ENCODE data around the gene UNC5A. TPM values are rescaled to one million over a fixed set of nuclear protein-coding genes. Genes with fewer than 3 reads are reported as not detected.

UNC5A gene
- total RNA-seq, 1 experiment from 2014 or later, result not detected

DNA sequence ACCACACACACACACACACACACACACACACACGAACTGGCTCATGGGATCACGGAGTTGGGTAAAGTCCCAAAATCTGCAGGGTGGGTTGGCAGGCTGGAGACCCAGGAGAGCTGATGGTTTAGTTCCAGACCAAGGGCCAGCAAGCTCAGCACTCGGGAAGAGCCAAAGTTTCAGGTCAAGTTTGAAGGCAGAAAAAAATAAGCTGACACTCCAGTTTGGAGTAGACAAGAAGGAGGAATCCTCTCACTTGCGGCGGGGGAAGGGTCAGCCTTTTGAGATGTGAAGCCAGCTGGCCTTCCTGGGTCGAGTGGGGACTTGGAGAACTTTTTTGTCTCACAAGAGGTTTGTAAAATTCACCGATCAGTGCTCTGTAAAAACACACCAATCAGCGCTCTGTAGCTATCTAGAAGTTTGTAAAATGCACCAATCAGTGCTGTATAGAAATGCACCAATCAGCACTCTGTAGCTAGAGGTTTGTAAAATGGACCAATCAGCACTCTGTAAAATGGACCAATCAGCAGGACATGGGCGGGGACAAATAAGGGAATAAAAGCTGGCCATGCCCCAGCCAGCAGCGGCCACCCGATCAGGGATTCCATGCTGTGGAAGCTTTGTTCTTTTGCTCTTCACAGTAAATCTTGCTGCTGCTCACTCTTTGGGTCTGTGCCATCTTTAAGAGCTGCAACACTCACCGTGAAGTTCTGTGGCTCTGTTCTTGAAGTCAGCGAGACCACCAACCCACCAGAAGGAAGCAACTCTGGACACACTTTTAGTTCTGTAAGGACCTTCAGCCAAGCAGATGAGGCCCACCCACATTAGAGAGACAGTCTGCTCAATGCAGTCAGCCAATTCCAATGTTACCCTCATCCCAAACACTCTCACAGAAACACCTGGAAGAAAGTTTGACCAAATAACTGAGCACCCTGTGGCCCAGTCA lies 37.8 kb upstream of the UNC5A start:
- no peaks in the 10 kb centered on the region for H4K20me1 ChIP-seq (ENCODE audit: insufficient read depth, low read depth, low read length)
- no peak overlapping the region for H3K4me2 ChIP-seq (ENCODE audit: low read depth, low read length, poor library complexity, severe bottlenecking)
- no peaks in the 10 kb centered on the region for H3K4me1 ChIP-seq (ENCODE audit: low read length)
- no peak overlapping the region for H3K4me3 ChIP-seq (ENCODE audit: low read length)
- H3K9ac ChIP-seq (ENCODE audit: low read length), result no peak overlapping the region
- no peaks in the 10 kb centered on the region for H3K79me2 ChIP-seq (ENCODE audit: low read length)
- H3K9me3 ChIP-seq (ENCODE audit: low read length), result no peaks in the 10 kb centered on the region
- H3K27me3 ChIP-seq (ENCODE audit: low read length), result no peaks in the 10 kb centered on the region
- H3K27ac ChIP-seq (ENCODE audit: low read length), result no peak overlapping the region
- DNase-seq, result no peak
- H3K36me3 ChIP-seq (ENCODE audit: insufficient read depth, low read length), result no peaks in the 10 kb centered on the region
- no peak overlapping the region for H2AFZ ChIP-seq (ENCODE audit: low read length)
- no peaks in the 10 kb centered on the region for H3K9me2 ChIP-seq (replicated peaks; ENCODE audit: insufficient read depth, low read length)

DNA sequence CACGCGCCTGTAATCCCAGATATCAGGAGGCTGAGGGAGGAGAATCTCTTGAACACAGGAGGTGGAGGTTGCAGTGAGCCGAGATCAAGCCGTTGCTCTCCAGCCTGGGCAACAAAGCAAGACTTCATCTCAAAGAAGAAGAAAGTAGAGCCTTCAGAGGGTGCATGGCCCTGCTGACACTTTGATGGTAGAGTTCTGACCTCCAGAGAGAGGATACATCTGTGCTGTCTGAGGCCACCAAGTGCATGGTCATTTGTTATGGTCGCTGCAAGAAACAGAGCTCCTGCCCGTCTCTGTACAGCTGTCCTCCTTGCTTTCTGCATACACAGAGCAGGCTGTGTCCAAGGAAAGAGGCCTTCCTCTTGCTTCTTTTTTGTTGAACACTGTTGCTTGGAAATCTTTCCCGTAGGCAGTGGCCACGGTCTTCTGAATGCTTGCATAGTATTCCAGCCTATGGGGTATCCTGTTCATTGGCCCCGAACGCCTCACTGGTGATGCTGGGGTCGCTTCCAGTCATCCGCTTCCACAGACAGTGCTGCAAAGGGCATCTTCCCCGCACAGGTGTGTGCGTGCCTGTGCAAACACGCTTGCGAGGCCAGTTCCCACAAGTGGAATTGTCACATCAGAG lies 36.8 kb upstream of the UNC5A start:
- Histone ChIP-seq H3K27me3 (ENCODE audit: low read length) (no peaks in the 10 kb centered on the region), H3K9ac (ENCODE audit: low read length) (no peak overlapping the region), H3K9me3 (ENCODE audit: low read length) (no peaks in the 10 kb centered on the region), H4K20me1 (ENCODE audit: insufficient read depth, low read depth, low read length) (no peaks in the 10 kb centered on the region), H3K79me2 (ENCODE audit: low read length) (no peaks in the 10 kb centered on the region), H2AFZ (ENCODE audit: low read length) (no peak overlapping the region), H3K4me1 (ENCODE audit: low read length) (no peaks in the 10 kb centered on the region), H3K27ac (ENCODE audit: low read length) (no peak overlapping the region), H3K36me3 (ENCODE audit: insufficient read depth, low read length) (no peaks in the 10 kb centered on the region), H3K4me2 (ENCODE audit: low read depth, low read length, poor library complexity, severe bottlenecking) (no peak overlapping the region), H3K9me2 (replicated peaks; ENCODE audit: insufficient read depth, low read length) (no peaks in the 10 kb centered on the region), H3K4me3 (ENCODE audit: low read length) (no peak overlapping the region)
- DNase-seq, result no peak

DNA sequence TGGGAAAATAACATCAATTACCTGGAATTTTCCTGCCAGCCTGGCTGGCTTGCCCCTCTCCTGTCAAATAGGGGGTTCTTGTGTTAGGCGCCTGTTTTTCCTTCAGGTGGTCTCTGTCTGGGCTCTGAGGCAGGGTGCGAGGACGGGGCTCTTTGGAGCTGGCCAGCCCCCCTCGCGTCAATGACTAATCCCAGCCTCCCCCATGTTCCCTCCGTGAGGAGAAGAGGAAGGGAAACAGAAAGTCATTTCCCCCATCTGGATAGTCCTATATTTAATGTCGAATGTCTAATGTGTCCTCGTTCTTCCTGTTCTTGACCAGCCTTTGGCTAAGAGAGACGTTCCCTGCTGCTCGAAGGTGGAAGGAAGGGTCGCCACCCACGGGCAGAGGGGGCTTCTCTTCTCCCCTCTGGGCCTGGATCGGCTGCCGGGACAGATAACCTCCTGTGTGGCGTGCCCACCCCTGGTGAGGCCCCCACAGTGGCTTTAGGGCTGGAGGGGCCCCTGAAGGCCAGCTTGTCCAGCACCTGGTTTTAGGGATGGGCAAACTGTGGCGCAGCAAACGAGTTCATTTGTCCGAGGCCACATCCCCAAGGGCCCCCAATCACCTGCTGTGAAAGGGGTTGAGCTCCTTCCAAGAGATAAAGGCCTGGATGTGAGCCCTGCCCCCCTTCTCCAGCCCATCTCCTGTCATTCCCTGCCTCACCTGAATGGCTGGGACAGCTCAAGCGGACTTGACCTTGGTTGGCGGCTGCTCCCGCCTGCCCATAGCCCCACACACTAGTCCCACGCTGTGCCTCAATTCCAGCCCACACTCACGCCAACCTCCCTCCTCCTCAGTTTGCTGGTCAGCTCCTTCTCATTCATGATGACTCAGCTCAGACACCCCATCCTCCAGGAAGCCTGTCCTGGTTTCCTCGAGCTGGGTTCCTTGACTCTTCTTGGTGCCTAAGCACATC lies 35.9 kb upstream of the UNC5A start:
- no peak overlapping the region for H3K4me3 ChIP-seq (ENCODE audit: low read length)
- H3K36me3 ChIP-seq (ENCODE audit: insufficient read depth, low read length), result no peaks in the 10 kb centered on the region
- H3K9me2 ChIP-seq (replicated peaks; ENCODE audit: insufficient read depth, low read length), result no peaks in the 10 kb centered on the region
- H3K27ac ChIP-seq (ENCODE audit: low read length), result no peak overlapping the region
- no peak for DNase-seq
- no peaks in the 10 kb centered on the region for H3K9me3 ChIP-seq (ENCODE audit: low read length)
- no peaks in the 10 kb centered on the region for H4K20me1 ChIP-seq (ENCODE audit: insufficient read depth, low read depth, low read length)
- H3K9ac ChIP-seq (ENCODE audit: low read length), result no peak overlapping the region
- no peak overlapping the region for H3K4me2 ChIP-seq (ENCODE audit: low read depth, low read length, poor library complexity, severe bottlenecking)
- no peaks in the 10 kb centered on the region for H3K27me3 ChIP-seq (ENCODE audit: low read length)
- H2AFZ ChIP-seq (ENCODE audit: low read length), result no peak overlapping the region
- H3K4me1 ChIP-seq (ENCODE audit: low read length), result no peaks in the 10 kb centered on the region
- H3K79me2 ChIP-seq (ENCODE audit: low read length), result no peaks in the 10 kb centered on the region

GRCh38 chr5:176775409-176775808 lies 35.0 kb upstream of the UNC5A start:
- Histone ChIP-seq H3K9ac (ENCODE audit: low read length) (no peak overlapping the region), H3K27ac (ENCODE audit: low read length) (no peak overlapping the region), H3K4me3 (ENCODE audit: low read length) (no peak overlapping the region), H3K9me3 (ENCODE audit: low read length) (no peaks in the 10 kb centered on the region), H4K20me1 (ENCODE audit: insufficient read depth, low read depth, low read length) (no peaks in the 10 kb centered on the region), H3K4me1 (ENCODE audit: low read length) (no peaks in the 10 kb centered on the region), H3K4me2 (ENCODE audit: low read depth, low read length, poor library complexity, severe bottlenecking) (no peak overlapping the region), H3K36me3 (ENCODE audit: insufficient read depth, low read length) (no peaks in the 10 kb centered on the region), H3K27me3 (ENCODE audit: low read length) (no peaks in the 10 kb centered on the region), H2AFZ (ENCODE audit: low read length) (no peak overlapping the region), H3K79me2 (ENCODE audit: low read length) (no peaks in the 10 kb centered on the region), H3K9me2 (replicated peaks; ENCODE audit: insufficient read depth, low read length) (no peaks in the 10 kb centered on the region)
- no peak for DNase-seq

- no peaks in the 10 kb centered on the region for H3K9me2 ChIP-seq (replicated peaks; ENCODE audit: insufficient read depth, low read length)
- H3K4me2 ChIP-seq (ENCODE audit: low read depth, low read length, poor library complexity, severe bottlenecking), result no peak overlapping the region
- no peak overlapping the region for H2AFZ ChIP-seq (ENCODE audit: low read length)
- no peak overlapping the region for H3K9ac ChIP-seq (ENCODE audit: low read length)
- H3K9me3 ChIP-seq (ENCODE audit: low read length), result no peaks in the 10 kb centered on the region
- no peaks in the 10 kb centered on the region for H3K79me2 ChIP-seq (ENCODE audit: low read length)
- H3K27me3 ChIP-seq (ENCODE audit: low read length), result no peaks in the 10 kb centered on the region
- H4K20me1 ChIP-seq (ENCODE audit: insufficient read depth, low read depth, low read length), result no peaks in the 10 kb centered on the region
- no peaks in the 10 kb centered on the region for H3K36me3 ChIP-seq (ENCODE audit: insufficient read depth, low read length)
- H3K27ac ChIP-seq (ENCODE audit: low read length), result no peak overlapping the region
- no peak for DNase-seq
- H3K4me3 ChIP-seq (ENCODE audit: low read length), result no peak overlapping the region
- no peaks in the 10 kb centered on the region for H3K4me1 ChIP-seq (ENCODE audit: low read length)
Observed at GRCh38 chr5:176776141-176776865, 34.1 kb upstream of the UNC5A start.

- no peak overlapping the region for H3K4me2 ChIP-seq (ENCODE audit: low read depth, low read length, poor library complexity, severe bottlenecking)
- H3K4me3 ChIP-seq (ENCODE audit: low read length), result no peak overlapping the region
- H3K36me3 ChIP-seq (ENCODE audit: insufficient read depth, low read length), result no peaks in the 10 kb centered on the region
- H4K20me1 ChIP-seq (ENCODE audit: insufficient read depth, low read depth, low read length), result no peaks in the 10 kb centered on the region
- H3K79me2 ChIP-seq (ENCODE audit: low read length), result no peaks in the 10 kb centered on the region
- H3K27me3 ChIP-seq (ENCODE audit: low read length), result no peaks in the 10 kb centered on the region
- no peak for DNase-seq
- H3K9me2 ChIP-seq (replicated peaks; ENCODE audit: insufficient read depth, low read length), result no peaks in the 10 kb centered on the region
- H3K9me3 ChIP-seq (ENCODE audit: low read length), result no peaks in the 10 kb centered on the region
- H3K9ac ChIP-seq (ENCODE audit: low read length), result no peak overlapping the region
- H3K4me1 ChIP-seq (ENCODE audit: low read length), result no peaks in the 10 kb centered on the region
- no peak overlapping the region for H2AFZ ChIP-seq (ENCODE audit: low read length)
- no peak overlapping the region for H3K27ac ChIP-seq (ENCODE audit: low read length)
Observed at GRCh38 chr5:176776916-176777315, 33.4 kb upstream of the UNC5A start.

DNA sequence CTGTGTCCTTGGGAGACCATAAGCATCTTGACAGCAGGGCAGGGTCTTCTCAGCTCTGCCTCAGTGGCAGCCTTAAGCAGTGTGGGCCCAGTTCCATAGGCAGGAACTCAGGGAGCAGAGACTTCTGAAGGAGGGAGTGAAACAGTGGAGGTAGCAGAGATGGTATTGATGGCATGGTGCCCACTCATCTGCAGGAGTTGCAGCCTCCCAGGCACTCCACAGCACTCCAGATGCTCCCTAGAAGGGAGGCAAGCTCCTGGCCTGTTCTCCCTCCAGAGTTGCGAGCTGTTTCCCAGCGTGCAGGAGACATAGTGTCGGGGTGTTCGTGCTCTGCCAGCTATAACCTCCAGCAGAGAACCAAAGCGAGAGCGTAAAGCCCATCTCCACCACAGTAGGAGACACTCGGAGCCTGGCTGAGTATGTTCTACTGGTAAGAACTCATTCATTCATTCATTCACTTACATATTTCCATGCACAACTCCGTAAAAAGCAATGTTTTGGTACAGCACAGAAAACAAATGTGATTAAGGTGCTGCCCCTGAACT lies 31.4 kb upstream of the UNC5A start:
- Histone ChIP-seq H3K27me3 (ENCODE audit: low read length) (no peaks in the 10 kb centered on the region), H3K27ac (ENCODE audit: low read length) (no peak overlapping the region), H3K36me3 (ENCODE audit: insufficient read depth, low read length) (no peaks in the 10 kb centered on the region), H2AFZ (ENCODE audit: low read length) (no peak overlapping the region), H3K9ac (ENCODE audit: low read length) (no peak overlapping the region), H3K9me2 (replicated peaks; ENCODE audit: insufficient read depth, low read length) (no peaks in the 10 kb centered on the region), H3K4me2 (ENCODE audit: low read depth, low read length, poor library complexity, severe bottlenecking) (no peak overlapping the region), H4K20me1 (ENCODE audit: insufficient read depth, low read depth, low read length) (no peaks in the 10 kb centered on the region), H3K9me3 (ENCODE audit: low read length) (no peaks in the 10 kb centered on the region), H3K79me2 (ENCODE audit: low read length) (no peaks in the 10 kb centered on the region), H3K4me1 (ENCODE audit: low read length) (no peaks in the 10 kb centered on the region), H3K4me3 (ENCODE audit: low read length) (no peak overlapping the region)
- DNase-seq, result no peak
